Measurements from ENCODE around the gene ARNT2.

The ARNT2 gene

DNA sequence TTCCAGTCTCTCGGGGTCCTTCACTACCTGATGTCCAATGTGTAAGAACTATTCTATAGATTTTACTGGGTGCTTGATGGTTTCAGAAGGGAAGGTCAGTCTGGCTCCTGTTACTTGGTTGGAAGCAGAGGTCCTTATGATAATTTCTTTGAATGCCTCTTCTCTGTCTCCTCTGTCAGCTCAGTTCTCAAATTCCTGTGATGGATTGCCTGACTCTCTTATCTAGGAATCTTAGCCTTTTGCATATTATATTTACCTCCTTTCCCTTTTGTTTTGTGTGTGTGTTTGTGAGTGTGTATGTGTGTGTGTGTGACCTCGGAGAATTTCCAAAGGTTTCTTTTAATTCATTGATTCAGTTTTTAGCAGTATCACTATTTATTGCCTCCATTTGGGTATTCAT is 88.2 kb downstream of the ARNT2 start:
- Histone ChIP-seq H3K4me1 (ENCODE audit: insufficient read depth, insufficient read length) (peaks cover 4% of the 10 kb centered on the region), H3K27me3 (ENCODE audit: insufficient read depth, insufficient read length) (no peaks in the 10 kb centered on the region), H3K9me3 (ENCODE audit: insufficient read depth, low read length) (no peaks in the 10 kb centered on the region), H3K36me3 (ENCODE audit: insufficient read depth, insufficient read length, low read length) (no peaks in the 10 kb centered on the region), H3K4me3 (ENCODE audit: insufficient read length, low read depth) (no peak overlapping the region), H3K9ac (ENCODE audit: insufficient read length, low read depth) (no peak overlapping the region)
- no peak for DNase-seq (ENCODE audit: low read depth, low spot score)
- TF ChIP-seq YY1 (IDR thresholded peaks at IDR 0.05; ENCODE audit: insufficient read depth, insufficient read length) (no peak), ZNF274 (IDR thresholded peaks at IDR 0.05; ENCODE audit: low read depth, low read length) (no peak), SUZ12 (IDR thresholded peaks at IDR 0.05; ENCODE audit: extremely low read depth, insufficient read depth, insufficient read length) (no peak)

- TF ChIP-seq ZNF274 (IDR thresholded peaks at IDR 0.05; ENCODE audit: low read depth, low read length) (no peak), YY1 (IDR thresholded peaks at IDR 0.05; ENCODE audit: insufficient read depth, insufficient read length) (no peak), SUZ12 (IDR thresholded peaks at IDR 0.05; ENCODE audit: extremely low read depth, insufficient read depth, insufficient read length) (no peak)
- Histone ChIP-seq H3K9me3 (ENCODE audit: insufficient read depth, low read length) (no peaks in the 10 kb centered on the region), H3K4me1 (ENCODE audit: insufficient read depth, insufficient read length) (peaks cover 4% of the 10 kb centered on the region), H3K9ac (ENCODE audit: insufficient read length, low read depth) (no peak overlapping the region), H3K36me3 (ENCODE audit: insufficient read depth, insufficient read length, low read length) (no peaks in the 10 kb centered on the region), H3K4me3 (ENCODE audit: insufficient read length, low read depth) (no peak overlapping the region), H3K27me3 (ENCODE audit: insufficient read depth, insufficient read length) (no peaks in the 10 kb centered on the region)
- DNase-seq (ENCODE audit: low read depth, low spot score), result no peak
Observed at GRCh38 chr15:80492874-80493273, 88.7 kb downstream of the ARNT2 start.

- Histone ChIP-seq H3K4me3 (ENCODE audit: insufficient read length, low read depth) (no peak overlapping the region), H3K9me3 (ENCODE audit: insufficient read depth, low read length) (no peaks in the 10 kb centered on the region), H3K36me3 (ENCODE audit: insufficient read depth, insufficient read length, low read length) (no peaks in the 10 kb centered on the region), H3K4me1 (ENCODE audit: insufficient read depth, insufficient read length) (peaks cover 4% of the 10 kb centered on the region), H3K27me3 (ENCODE audit: insufficient read depth, insufficient read length) (no peaks in the 10 kb centered on the region), H3K9ac (ENCODE audit: insufficient read length, low read depth) (no peak overlapping the region)
- no peak for DNase-seq (ENCODE audit: low read depth, low spot score)
- no peak for TF ChIP-seq ZNF274 (IDR thresholded peaks at IDR 0.05; ENCODE audit: low read depth, low read length)
- TF ChIP-seq SUZ12 (IDR thresholded peaks at IDR 0.05; ENCODE audit: extremely low read depth, insufficient read depth, insufficient read length), result no peak
- TF ChIP-seq YY1 (IDR thresholded peaks at IDR 0.05; ENCODE audit: insufficient read depth, insufficient read length), result no peak
Observed at GRCh38 chr15:80494351-80494751, 90.2 kb downstream of the ARNT2 start.

- no peak overlapping the region for H3K9ac ChIP-seq (ENCODE audit: insufficient read length, low read depth)
- peaks cover 4% of the 10 kb centered on the region for H3K4me1 ChIP-seq (ENCODE audit: insufficient read depth, insufficient read length)
Observed at GRCh38 chr15:80494756-80495155, 90.6 kb downstream of the ARNT2 start.

DNA sequence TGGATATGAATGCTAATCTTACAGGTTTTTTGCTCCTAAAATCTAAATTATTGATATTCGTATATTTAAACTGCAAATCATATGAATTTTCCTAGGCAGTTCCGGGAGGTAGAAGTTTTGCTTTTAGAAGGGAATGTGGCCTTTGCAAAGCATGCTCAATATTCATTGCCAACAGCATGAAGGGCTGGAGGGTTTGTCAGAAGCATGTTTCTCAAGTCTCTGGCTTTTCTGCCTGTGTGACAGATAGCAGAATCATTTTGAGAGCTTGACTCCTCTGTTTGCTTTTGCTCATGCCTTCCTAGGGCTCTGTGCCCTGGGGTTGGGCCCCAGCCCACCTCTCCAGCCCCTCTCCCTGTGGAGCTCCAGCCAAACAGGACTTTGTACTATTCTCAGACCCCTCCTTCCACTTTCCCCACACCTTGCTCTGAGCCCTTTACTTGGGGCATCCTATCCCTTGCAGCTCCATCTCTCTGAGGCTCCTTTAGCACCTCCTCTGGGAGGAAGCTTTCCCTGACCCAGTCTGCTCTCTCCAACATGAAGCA is 91.3 kb downstream of the ARNT2 start:
- no peaks in the 10 kb centered on the region for H3K36me3 ChIP-seq (ENCODE audit: insufficient read depth, insufficient read length, low read length)
- no peaks in the 10 kb centered on the region for H3K9me3 ChIP-seq (ENCODE audit: insufficient read depth, low read length)
- H3K27me3 ChIP-seq (ENCODE audit: insufficient read depth, insufficient read length), result no peaks in the 10 kb centered on the region

More at GRCh38 chr15:80494756-80495155, 90.6 kb downstream of the ARNT2 start:
- peak; percentile 28 for DNase-seq (ENCODE audit: low read depth, low spot score)
- TF ChIP-seq YY1 (IDR thresholded peaks at IDR 0.05; ENCODE audit: insufficient read depth, insufficient read length) (no peak), SUZ12 (IDR thresholded peaks at IDR 0.05; ENCODE audit: extremely low read depth, insufficient read depth, insufficient read length) (no peak), ZNF274 (IDR thresholded peaks at IDR 0.05; ENCODE audit: low read depth, low read length) (no peak)
- no peaks in the 10 kb centered on the region for H3K27me3 ChIP-seq (ENCODE audit: insufficient read depth, insufficient read length)
- H3K4me3 ChIP-seq (ENCODE audit: insufficient read length, low read depth), result no peak overlapping the region
- no peaks in the 10 kb centered on the region for H3K9me3 ChIP-seq (ENCODE audit: insufficient read depth, low read length)
- H3K36me3 ChIP-seq (ENCODE audit: insufficient read depth, insufficient read length, low read length), result no peaks in the 10 kb centered on the region

DNA sequence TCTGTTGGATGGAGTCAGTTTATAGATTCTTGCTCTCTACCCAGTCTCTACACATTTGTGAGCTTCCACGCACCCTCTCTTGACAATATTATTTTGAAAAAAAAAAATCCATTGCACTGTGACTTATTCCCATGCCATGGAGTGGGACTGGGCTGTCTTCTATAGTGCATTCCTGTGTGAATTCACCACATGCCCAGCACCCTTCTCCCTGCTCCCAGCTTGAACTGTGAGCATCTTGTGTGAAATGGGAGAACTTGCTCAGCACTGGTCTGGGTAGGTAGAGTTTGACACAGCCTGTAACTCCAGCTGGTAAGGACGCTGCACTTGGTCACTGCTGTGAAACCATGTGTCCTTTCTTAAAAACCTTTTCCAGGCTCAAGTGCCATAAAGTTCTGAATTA is 91.9 kb downstream of the ARNT2 start:
- no peaks in the 10 kb centered on the region for H3K36me3 ChIP-seq (ENCODE audit: insufficient read depth, insufficient read length, low read length)
- TF ChIP-seq SUZ12 (IDR thresholded peaks at IDR 0.05; ENCODE audit: extremely low read depth, insufficient read depth, insufficient read length), result no peak
- no peak for TF ChIP-seq ZNF274 (IDR thresholded peaks at IDR 0.05; ENCODE audit: low read depth, low read length)
- no peak for TF ChIP-seq YY1 (IDR thresholded peaks at IDR 0.05; ENCODE audit: insufficient read depth, insufficient read length)
- peaks cover 4% of the 10 kb centered on the region for H3K4me1 ChIP-seq (ENCODE audit: insufficient read depth, insufficient read length)
- no peaks in the 10 kb centered on the region for H3K9me3 ChIP-seq (ENCODE audit: insufficient read depth, low read length)
- no peak for DNase-seq (ENCODE audit: low read depth, low spot score)
- no peak overlapping the region for H3K9ac ChIP-seq (ENCODE audit: insufficient read length, low read depth)
- H3K4me3 ChIP-seq (ENCODE audit: insufficient read length, low read depth), result no peak overlapping the region
- no peaks in the 10 kb centered on the region for H3K27me3 ChIP-seq (ENCODE audit: insufficient read depth, insufficient read length)

More for the DNA sequence above, 91.3 kb downstream of the ARNT2 start:
- no peak for DNase-seq (ENCODE audit: low read depth, low spot score)
- TF ChIP-seq YY1 (IDR thresholded peaks at IDR 0.05; ENCODE audit: insufficient read depth, insufficient read length) (no peak), SUZ12 (IDR thresholded peaks at IDR 0.05; ENCODE audit: extremely low read depth, insufficient read depth, insufficient read length) (no peak), ZNF274 (IDR thresholded peaks at IDR 0.05; ENCODE audit: low read depth, low read length) (no peak)
- H3K9ac ChIP-seq (ENCODE audit: insufficient read length, low read depth), result no peak overlapping the region
- H3K4me3 ChIP-seq (ENCODE audit: insufficient read length, low read depth), result no peak overlapping the region
- H3K4me1 ChIP-seq (ENCODE audit: insufficient read depth, insufficient read length), result peaks cover 4% of the 10 kb centered on the region

DNA sequence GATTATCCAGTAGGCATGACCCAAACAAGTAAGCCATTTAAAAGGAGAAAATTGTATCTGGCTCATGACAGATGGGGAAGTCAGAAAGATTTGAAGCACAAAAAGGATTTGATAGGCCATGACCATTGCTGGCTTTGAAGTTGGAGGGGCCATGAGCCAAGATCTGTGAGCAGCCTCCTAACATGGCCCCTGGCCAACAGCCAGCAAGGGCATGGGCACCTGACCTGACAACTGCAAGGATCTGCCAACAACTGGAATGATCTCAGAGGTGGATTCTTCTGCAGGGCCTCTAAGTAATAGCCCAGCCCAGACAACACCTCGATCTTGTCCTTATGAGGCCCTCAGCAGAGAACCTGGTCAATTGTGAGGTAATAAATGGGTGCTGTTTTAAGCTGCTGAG is 93.0 kb downstream of the ARNT2 start:
- H3K36me3 ChIP-seq (ENCODE audit: insufficient read depth, insufficient read length, low read length), result no peaks in the 10 kb centered on the region
- TF ChIP-seq SUZ12 (IDR thresholded peaks at IDR 0.05; ENCODE audit: extremely low read depth, insufficient read depth, insufficient read length) (no peak), YY1 (IDR thresholded peaks at IDR 0.05; ENCODE audit: insufficient read depth, insufficient read length) (no peak), ZNF274 (IDR thresholded peaks at IDR 0.05; ENCODE audit: low read depth, low read length) (no peak)
- H3K27me3 ChIP-seq (ENCODE audit: insufficient read depth, insufficient read length), result no peaks in the 10 kb centered on the region
- no peak overlapping the region for H3K9ac ChIP-seq (ENCODE audit: insufficient read length, low read depth)
- no peak overlapping the region for H3K4me3 ChIP-seq (ENCODE audit: insufficient read length, low read depth)
- DNase-seq (ENCODE audit: low read depth, low spot score), result no peak
- H3K9me3 ChIP-seq (ENCODE audit: insufficient read depth, low read length), result no peaks in the 10 kb centered on the region
- H3K4me1 ChIP-seq (ENCODE audit: insufficient read depth, insufficient read length), result peaks cover 4% of the 10 kb centered on the region

Data from NT2/D1 (cell line).